HG03066 (cell line): ENCODE data around the gene FLT1.

Experiments
- ATAC-seq: cut with Tn5 transposase; IDR thresholded peaks from one replicate; pipeline ENCODE4 v1.9.1; 2021; ENCODE audit warnings: low read depth; ENCODE audit not compliant: unreplicated experiment

The FLT1 gene

DNA sequence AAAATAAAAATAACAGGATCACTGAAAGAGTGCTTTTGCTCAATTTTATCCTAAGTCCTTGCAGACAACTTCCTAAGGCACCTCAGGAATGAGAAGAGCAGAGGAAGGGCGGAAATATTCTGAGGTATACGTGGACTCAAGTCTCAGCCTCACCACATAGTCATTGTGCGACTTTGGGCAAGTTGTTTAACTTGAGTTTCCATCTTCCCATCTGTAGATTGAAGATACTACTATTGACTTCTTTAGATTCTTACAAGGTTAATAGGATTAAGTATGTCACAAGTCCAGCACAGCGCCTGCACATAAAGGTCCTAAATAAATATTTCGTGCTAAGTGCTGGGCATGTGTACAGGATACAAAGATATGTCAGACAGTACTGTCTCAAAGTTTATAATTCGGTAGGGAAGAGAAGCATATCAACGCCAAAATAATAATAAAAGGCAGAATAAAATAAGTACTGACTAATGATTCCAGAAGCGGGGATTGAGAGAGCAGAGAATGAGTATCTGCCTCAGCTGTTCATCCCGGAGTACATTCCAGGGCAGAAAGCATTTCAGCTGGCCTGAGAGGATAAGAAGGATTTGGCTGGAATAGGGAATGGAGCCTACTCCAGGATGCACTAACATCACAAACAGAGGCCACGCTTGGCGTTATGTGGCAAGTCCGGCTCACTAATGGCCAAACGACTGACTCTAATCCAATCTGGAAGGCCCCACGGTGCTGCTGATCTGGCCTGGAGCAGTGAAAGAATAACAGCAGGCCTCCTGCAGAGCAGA lies 139.7 kb downstream of the FLT1 start:
- ATAC-seq = no peak

DNA sequence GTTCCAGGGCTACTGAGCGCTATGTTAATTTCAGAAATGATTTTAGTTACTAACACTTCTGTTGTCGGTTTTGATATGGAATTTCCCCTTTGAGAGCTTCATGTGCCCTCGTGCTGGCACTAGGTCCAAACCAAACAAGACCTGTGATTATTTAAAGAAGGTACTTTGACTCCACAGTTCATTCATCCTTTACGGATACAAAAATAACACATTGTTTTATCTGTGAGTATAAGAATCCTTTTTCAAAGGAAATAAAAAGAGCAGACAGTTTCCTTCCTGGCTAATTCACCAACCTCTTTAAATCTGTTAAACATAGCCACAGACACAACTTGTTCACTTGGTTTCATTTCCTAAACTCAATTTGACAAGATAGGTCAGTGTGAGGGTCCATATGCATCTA lies 141.2 kb downstream of the FLT1 start:
- ATAC-seq = no peak

DNA sequence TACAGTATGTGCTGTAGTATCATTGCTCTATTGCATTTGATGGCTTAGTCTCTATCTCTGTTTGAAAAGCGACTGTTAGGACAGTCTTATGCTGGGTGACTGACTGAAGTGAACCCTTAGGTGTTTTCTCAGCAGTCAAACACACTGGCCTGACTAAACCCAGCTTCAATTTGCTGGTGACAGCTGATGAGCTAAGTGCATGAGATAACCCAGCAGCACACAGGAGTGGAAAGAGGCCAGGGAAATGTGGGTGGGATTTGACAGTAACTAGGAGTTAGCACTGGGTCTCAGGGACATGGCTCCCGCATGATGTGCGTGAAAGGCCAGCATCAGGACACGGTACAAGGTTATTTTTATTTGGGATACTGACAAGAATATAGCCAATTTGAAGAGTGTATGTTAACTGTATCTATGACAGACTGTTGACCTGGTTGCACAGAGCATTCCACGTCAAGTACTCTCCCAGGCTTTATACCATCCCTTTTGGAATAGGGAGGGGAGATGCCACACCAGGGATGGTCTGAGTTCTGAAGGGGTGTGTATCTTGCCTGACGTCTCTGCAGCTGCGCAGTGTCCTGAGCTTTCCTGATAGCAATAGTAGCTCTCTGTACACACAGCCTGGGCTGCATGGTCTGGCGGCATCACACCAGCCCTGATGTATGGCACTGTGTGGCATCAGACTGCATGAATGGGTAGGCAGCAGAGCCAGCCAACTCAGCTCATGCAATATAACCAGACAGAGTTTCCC lies 144.8 kb downstream of the FLT1 start:
- no peak for ATAC-seq

DNA sequence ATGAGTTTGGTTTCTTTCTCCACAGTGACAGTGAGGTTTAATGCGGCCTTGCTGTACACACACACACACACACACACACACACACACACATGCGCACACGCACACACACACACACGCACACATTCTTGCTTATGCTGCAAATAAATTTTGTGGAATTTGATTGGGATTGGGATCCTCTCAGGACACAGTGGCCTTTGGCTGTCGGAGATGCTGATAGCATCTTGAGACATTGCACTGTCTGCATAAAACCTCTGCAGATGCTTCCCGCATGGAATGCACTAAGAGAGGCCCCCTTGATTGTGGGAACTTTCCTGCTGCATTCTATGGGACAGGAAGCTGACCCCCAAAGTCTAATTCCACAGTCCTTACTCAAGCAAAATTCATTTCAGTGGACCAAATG lies 145.6 kb downstream of the FLT1 start:
- ATAC-seq = no peak

DNA sequence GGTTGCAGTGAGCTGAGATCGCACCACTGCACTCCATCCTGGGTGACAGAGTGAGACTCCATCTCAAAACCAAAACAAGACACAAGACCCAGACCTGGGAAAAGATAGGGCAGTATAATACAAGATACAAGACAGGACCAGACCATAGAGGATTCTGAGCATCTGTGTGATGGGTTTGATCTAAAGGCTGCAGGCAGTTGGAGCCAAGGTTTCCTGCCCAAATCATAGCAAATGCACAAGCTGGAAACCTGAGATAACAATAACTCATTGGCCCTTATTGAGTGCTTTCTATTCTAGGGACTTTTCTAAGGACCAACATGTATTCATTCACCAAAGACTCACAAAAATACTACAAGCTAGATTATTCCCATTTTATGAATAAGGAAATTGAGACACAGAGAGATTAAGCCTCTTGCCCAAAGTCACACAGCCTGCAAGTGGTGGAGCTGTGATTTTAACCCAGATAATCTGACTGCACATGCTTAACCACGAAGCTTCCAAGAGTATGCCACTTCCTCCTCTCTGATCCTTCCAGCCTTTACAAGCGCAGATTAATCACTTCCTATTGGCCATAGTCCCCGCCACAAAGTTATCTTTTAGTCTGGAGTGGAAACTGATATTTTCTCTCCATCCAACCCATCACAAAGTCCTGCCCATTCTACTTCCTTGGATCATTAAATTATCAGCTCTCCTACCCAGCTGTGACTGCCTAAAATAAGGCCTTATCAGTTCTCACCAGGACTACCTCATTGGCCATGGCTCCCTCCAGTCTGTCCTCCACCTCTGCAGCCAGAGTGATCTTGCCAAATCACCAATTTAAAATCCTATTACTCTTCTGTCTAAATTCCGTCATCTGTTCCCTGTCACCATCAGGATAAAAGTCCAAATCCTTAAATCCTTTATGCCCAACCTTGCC lies 147.2 kb downstream of the FLT1 start:
- no peak for ATAC-seq

DNA sequence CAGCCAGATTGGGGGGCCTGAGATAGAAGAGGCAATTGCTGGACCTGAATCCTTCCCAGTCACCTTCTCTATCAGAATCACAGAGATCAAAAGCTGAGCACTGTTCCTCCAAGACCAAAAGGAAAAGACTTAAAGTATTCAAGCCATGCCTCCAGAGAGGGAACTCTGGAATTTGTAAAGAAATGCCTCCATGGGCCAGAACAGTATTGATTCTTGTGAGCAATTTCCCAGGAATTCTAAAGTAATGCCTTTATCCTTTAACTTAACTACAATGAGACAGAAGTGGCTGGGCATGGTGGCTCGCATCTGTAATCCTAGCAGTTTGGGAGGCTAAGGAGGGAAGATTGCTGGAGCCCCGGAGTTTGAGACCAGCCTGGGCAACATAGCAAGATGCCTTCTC lies 148.8 kb downstream of the FLT1 start:
- no peak for ATAC-seq

DNA sequence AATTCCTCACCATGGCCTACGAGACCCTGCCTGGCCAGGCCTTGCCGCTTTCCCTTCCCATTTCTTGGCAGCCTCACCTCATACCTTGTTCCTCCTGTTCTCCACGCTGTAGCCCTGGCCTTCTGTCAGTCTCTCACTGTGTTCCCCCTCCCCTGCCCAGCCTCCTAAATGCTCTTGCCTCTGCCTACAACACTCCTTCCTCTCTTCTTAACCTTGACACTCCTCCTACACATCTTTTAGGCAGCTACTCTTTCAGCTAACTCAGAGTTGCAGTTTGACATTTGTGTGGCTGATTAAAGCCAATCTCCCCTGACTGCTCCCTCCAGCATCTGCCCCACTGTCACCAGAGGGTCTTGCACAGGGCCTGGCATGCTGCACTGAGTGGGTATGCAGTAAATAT lies 150.8 kb downstream of the FLT1 start:
- ATAC-seq = no peak

DNA sequence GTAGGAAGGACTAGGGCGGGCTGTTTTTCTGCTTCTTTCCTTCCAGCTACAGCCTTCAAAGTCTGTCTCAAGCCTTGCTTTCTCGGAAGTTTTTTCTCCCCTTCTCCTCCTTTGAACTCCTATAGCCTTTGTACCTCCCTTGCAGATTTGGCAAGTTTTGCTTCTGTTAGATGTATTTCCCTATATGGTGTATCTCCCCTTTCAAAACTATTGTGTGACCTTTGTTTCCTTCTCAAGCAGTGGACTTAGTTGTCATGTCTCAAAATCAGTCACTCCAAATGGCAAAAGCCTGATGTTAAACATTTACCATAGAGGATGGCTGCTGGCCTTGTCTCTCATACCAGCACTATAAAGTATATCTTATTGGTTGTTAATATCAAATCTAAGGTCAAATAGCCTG lies 152.7 kb downstream of the FLT1 start:
- ATAC-seq = no peak

DNA sequence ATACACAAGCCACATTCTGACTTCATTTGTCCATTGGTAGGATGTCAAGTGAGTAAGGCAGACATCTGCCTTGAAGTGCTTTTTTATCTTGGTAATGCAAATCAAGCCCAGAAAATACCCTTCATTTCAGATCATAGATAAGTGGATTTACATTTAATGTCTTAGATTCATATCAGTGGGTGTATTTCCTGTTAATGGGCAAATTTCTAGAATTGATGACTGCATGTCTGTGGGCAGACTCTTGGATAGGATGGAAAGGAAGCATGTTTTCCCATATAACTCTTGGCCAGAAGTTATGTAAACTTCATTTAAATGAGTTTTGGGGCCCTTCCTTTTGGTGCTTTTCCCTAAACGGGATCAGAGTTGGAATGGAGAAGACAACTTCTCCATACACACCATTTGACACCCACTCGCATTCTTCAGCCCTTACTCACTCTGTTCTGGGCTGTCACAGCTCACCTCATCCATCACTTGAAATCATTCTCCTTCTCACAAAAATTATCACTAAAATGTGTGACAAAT lies 154.6 kb downstream of the FLT1 start:
- no peak for ATAC-seq

DNA sequence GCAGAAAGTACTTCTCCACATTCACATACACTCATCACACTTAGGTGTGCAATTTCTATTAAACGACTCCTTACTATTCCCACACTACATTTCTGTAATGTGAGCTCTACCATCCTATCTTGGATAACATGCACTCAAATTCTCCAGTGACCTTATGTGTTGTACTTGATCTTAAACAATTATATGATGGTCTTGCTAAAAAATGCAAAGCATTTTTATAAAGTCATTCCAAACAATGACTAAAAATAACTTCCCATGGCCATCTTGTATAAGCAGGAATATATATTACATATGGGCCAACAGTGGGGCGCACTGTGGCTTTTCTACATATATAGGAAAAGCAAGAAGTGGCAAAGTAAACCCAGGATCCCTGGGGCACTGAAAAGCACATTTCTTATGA lies 155.5 kb downstream of the FLT1 start:
- ATAC-seq = no peak

DNA sequence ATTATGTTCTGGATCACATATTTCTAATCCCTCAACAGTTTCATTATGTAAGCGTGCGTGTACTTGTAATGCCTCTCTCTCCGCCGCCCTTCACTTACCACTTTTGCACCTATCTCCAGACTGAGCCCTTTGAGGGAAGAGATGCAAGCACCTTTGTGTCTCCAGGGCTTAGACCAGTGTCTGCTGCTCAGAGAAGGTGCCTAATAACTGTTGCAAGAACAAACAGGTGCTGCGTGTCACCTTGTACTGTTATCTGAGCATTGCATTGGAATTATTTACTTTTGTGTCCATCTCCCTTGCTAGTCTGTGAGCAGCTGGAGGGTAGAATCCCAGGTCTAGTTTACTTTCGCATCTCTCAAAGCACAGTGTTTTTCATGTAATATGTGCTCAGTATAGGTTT lies 156.2 kb downstream of the FLT1 start:
- no peak for ATAC-seq

DNA sequence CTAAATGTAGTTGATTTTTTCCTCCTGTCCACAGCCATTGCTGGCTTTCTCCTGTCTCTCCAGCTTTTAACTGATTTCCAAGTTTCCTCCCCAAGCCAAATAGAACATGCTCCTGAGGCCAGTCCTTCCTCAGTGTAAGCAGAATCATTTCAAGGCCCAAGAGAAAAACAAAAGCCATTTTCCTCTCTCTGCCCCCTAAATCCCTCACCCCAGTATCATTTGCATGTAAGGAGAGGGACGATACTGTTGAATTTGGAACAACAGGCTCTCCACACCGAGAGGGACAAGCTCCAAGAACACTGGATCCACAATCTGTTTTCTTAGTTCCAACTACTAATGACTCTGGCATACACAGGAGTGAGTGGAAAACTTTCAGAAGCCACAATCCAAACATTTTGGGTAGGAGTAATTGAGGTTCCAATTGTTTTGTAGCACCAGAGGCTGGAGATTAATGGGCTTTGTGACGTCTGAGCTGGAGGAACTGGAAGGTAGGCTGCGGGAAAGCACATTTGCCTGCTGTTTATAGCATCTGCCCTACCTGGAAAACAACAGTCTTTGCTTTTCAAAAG lies 156.8 kb downstream of the FLT1 start:
- ATAC-seq = no peak

DNA sequence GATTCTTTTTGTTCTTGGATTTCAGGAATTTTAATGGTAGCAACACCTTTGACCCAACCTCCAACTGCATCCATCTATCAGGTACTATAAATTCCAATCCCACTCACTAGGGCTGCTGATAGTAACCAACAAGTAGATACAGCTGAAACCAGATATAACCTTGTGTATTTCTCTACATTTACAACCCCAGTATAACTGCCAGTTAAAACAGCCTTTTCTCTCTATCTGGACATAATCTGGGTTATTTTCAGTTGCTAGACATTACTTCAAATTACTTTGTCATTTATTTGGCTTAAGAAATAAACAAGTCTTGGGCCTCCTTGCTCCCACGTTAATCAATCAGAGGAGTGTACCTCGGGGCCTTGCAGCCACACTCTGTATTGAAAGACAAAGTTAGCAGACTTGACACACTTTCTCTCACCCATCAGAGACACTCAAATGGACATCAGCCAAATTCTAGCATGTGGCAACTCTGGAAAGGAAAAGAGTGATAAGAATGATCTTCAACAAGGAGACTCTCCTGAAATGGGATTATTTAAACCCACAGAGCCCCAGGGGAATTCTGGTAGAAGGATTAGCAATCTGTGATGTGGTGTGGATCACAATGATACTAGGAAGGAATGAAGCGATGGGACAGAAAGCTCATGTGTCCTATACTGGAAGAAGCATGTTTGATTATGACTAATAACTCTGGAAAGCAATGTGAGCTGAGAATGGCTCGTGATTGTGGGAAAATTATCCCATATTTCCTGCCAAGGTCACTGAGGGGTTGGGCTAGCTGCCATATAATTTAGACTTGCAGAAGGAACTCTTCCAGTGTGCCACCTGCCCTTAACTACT lies 157.5 kb downstream of the FLT1 start:
- no peak for ATAC-seq

DNA sequence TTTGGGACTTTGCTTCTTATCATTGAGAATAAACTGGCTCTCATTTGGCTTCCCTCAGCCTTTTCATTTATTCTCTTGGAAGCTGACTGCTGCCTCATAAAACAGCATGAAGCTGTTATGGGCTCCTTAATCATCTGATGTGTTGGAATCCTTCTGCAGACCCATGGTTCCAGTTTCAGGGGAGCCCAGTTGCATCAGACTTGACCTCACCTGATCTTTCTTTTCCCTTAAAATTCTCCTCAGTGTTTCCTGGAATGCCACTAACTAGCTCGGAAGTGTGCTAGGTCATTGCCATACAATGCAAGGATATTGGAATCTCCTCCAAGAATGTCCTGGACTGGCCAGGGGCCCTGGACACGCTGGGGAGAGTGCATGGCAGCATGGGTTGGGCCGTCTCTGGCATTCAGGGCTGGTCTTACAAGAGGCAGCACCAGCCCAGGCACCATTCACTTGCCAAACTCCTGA lies 158.7 kb downstream of the FLT1 start:
- no peak for ATAC-seq

DNA sequence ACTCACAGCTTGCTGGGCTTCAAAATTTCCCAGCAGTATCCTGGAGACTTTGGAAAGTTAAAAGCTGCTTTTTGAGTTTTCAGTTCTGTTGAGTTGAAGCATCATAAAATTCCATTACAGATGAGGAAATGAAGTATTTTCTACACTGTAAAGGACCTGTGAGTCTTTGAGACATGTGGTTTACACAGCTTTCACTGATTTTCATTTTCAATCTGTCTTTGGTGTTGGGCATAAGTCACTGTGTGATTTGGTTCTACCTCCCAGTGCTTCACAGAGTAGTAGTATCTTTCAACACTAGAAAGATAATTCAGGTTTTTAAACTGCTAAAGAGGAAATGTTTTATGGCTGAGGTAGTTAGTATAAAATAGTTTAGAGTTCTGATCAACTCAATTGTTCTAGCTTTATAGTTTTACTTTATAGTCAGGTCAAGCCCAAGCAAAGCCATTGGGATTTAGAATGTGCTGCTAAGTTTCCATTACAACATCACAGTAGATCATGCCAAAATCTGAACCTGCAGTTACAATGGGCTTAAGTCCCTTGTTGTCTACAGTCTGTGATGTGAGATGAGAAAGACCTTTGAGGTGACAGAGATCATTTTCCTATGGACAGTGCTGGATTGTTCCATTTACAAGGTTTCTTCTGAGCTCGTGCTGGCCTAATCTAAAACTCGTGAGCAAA lies 161.6 kb downstream of the FLT1 start:
- no peak for ATAC-seq

DNA sequence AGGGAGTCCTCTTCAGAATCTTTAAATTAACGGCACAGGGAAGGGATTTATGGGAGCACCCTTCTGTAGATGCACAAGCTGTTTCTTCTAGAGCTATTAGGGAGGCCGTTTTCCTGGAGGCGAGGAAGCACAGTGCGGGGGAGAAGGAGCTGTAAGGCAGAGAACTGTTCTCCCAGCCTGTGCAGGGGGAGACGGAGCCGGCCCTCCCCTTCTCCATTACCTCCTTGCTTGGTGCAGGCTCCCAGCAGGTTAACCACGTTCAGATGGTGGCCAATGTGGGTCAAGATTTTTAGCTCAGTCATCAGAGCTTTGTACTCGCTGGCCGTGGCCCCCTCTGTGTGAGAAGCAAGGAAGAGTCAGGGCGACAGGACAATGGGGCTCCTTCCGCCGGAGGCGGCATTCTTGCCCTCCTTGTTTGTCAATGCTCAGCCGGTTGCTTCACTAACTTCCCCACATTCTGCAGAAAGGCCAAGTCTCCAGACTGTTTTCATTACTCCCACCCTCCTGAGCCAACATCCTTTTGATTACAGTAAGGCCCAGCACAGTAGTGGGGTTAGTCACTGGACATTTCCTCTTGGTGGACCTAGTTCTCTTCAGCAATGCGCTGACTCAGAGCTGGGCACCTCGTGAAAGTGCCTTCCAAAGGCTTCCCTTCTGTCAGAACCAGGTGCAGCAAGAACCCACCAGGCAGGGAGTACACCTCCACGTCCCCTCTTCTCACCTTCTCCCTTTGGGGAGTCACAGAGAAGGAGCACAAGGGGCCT lies 165.4 kb downstream of the FLT1 start:
- no peak for ATAC-seq

DNA sequence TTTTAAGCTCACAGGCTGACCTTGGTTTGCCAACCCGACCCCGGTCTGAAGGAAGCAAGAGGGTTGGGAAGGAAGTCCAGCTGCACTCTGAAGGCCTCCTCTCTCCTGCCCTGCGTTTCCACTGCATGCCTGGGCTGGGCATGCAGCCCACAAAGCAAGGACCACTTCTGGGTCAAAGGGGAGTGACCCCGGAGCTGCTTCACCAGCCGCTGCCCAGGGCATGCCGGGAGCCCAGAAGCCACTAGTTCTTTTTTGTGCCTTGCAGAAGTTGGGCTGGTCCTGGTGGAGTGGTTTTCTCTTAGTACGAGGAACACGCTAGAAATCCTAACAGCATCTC lies 166.7 kb downstream of the FLT1 start:
- no peak for ATAC-seq
